Measurements from ENCODE around the gene DNMT3B.

The DNMT3B gene

GRCh38 chr20:32822225-32822624 is 60.0 kb downstream of the DNMT3B start:
- Histone ChIP-seq H3K4me3 (ENCODE audit: low read length) (no peak overlapping the region), H3K27me3 (ENCODE audit: control insufficient read depth, insufficient read depth, low read length) (no peaks in the 10 kb centered on the region)

GRCh38 chr20:32823078-32823477 is 60.9 kb downstream of the DNMT3B start:
- Histone ChIP-seq H3K9ac (ENCODE audit: low read length) (no peak overlapping the region), H3K4me1 (ENCODE audit: control insufficient read depth, insufficient read depth, low read length) (peaks cover 13% of the 10 kb centered on the region), H3K27me3 (ENCODE audit: control insufficient read depth, insufficient read depth, low read length) (no peaks in the 10 kb centered on the region), H3K4me3 (ENCODE audit: low read length) (no peak overlapping the region), H3K36me3 (ENCODE audit: control insufficient read depth, insufficient read depth, low read length) (no peaks in the 10 kb centered on the region), H3K9me3 (ENCODE audit: control insufficient read depth, low read length) (no peaks in the 10 kb centered on the region)

More at GRCh38 chr20:32822225-32822624, 60.0 kb downstream of the DNMT3B start:
- H3K4me1 ChIP-seq (ENCODE audit: control insufficient read depth, insufficient read depth, low read length) = peaks cover 13% of the 10 kb centered on the region
- H3K9ac ChIP-seq (ENCODE audit: low read length) = no peak overlapping the region
- no peaks in the 10 kb centered on the region for H3K36me3 ChIP-seq (ENCODE audit: control insufficient read depth, insufficient read depth, low read length)
- H3K9me3 ChIP-seq (ENCODE audit: control insufficient read depth, low read length) = no peaks in the 10 kb centered on the region

GRCh38 chr20:32823737-32824588 is 61.8 kb downstream of the DNMT3B start:
- Histone ChIP-seq H3K9me3 (ENCODE audit: control insufficient read depth, low read length) (no peaks in the 10 kb centered on the region), H3K36me3 (ENCODE audit: control insufficient read depth, insufficient read depth, low read length) (no peaks in the 10 kb centered on the region), H3K4me3 (ENCODE audit: low read length) (no peak overlapping the region), H3K27me3 (ENCODE audit: control insufficient read depth, insufficient read depth, low read length) (no peaks in the 10 kb centered on the region), H3K4me1 (ENCODE audit: control insufficient read depth, insufficient read depth, low read length) (peaks cover 13% of the 10 kb centered on the region), H3K9ac (ENCODE audit: low read length) (no peak overlapping the region)

- H3K9ac ChIP-seq (ENCODE audit: low read length) = no peak overlapping the region
- no peaks in the 10 kb centered on the region for H3K27me3 ChIP-seq (ENCODE audit: control insufficient read depth, insufficient read depth, low read length)
- H3K36me3 ChIP-seq (ENCODE audit: control insufficient read depth, insufficient read depth, low read length) = no peaks in the 10 kb centered on the region
- H3K4me3 ChIP-seq (ENCODE audit: low read length) = no peak overlapping the region
- H3K4me1 ChIP-seq (ENCODE audit: control insufficient read depth, insufficient read depth, low read length) = peaks cover 8% of the 10 kb centered on the region
- H3K9me3 ChIP-seq (ENCODE audit: control insufficient read depth, low read length) = no peaks in the 10 kb centered on the region
Measured at GRCh38 chr20:32828029-32828680, 66.0 kb downstream of the DNMT3B start.

- no peaks in the 10 kb centered on the region for H3K36me3 ChIP-seq (ENCODE audit: control insufficient read depth, insufficient read depth, low read length)
- no peak overlapping the region for H3K9ac ChIP-seq (ENCODE audit: low read length)
- no peaks in the 10 kb centered on the region for H3K9me3 ChIP-seq (ENCODE audit: control insufficient read depth, low read length)
- no peaks in the 10 kb centered on the region for H3K27me3 ChIP-seq (ENCODE audit: control insufficient read depth, insufficient read depth, low read length)
- no peak overlapping the region for H3K4me3 ChIP-seq (ENCODE audit: low read length)
- peaks cover 11% of the 10 kb centered on the region for H3K4me1 ChIP-seq (ENCODE audit: control insufficient read depth, insufficient read depth, low read length)
Measured at GRCh38 chr20:32829311-32830005, 67.3 kb downstream of the DNMT3B start.

- H3K9me3 ChIP-seq (ENCODE audit: control insufficient read depth, low read length) = no peaks in the 10 kb centered on the region
- no peak overlapping the region for H3K9ac ChIP-seq (ENCODE audit: low read length)
- H3K4me3 ChIP-seq (ENCODE audit: low read length) = no peak overlapping the region
- H3K36me3 ChIP-seq (ENCODE audit: control insufficient read depth, insufficient read depth, low read length) = no peaks in the 10 kb centered on the region
- peaks cover 11% of the 10 kb centered on the region for H3K4me1 ChIP-seq (ENCODE audit: control insufficient read depth, insufficient read depth, low read length)
- H3K27me3 ChIP-seq (ENCODE audit: control insufficient read depth, insufficient read depth, low read length) = no peaks in the 10 kb centered on the region
Measured at GRCh38 chr20:32830437-32830836, 68.3 kb downstream of the DNMT3B start.

- Histone ChIP-seq H3K4me1 (ENCODE audit: control insufficient read depth, insufficient read depth, low read length) (peaks cover 11% of the 10 kb centered on the region), H3K9ac (ENCODE audit: low read length) (no peak overlapping the region), H3K4me3 (ENCODE audit: low read length) (no peak overlapping the region), H3K9me3 (ENCODE audit: control insufficient read depth, low read length) (no peaks in the 10 kb centered on the region), H3K27me3 (ENCODE audit: control insufficient read depth, insufficient read depth, low read length) (no peaks in the 10 kb centered on the region), H3K36me3 (ENCODE audit: control insufficient read depth, insufficient read depth, low read length) (peaks cover 4% of the 10 kb centered on the region)
Measured at GRCh38 chr20:32831982-32832381, 69.8 kb downstream of the DNMT3B start.

GRCh38 chr20:32832664-32833063 is 70.5 kb downstream of the DNMT3B start:
- Histone ChIP-seq H3K4me1 (ENCODE audit: control insufficient read depth, insufficient read depth, low read length) (peaks cover 11% of the 10 kb centered on the region), H3K36me3 (ENCODE audit: control insufficient read depth, insufficient read depth, low read length) (peaks cover 7% of the 10 kb centered on the region), H3K9me3 (ENCODE audit: control insufficient read depth, low read length) (no peaks in the 10 kb centered on the region), H3K9ac (ENCODE audit: low read length) (no peak overlapping the region), H3K4me3 (ENCODE audit: low read length) (no peak overlapping the region), H3K27me3 (ENCODE audit: control insufficient read depth, insufficient read depth, low read length) (no peaks in the 10 kb centered on the region)

- Histone ChIP-seq H3K4me3 (ENCODE audit: low read length) (no peak overlapping the region), H3K9ac (ENCODE audit: low read length) (no peak overlapping the region), H3K4me1 (ENCODE audit: control insufficient read depth, insufficient read depth, low read length) (peaks cover 6% of the 10 kb centered on the region), H3K9me3 (ENCODE audit: control insufficient read depth, low read length) (no peaks in the 10 kb centered on the region), H3K36me3 (ENCODE audit: control insufficient read depth, insufficient read depth, low read length) (peaks cover 11% of the 10 kb centered on the region), H3K27me3 (ENCODE audit: control insufficient read depth, insufficient read depth, low read length) (no peaks in the 10 kb centered on the region)
Measured at GRCh38 chr20:32834972-32835371, 72.8 kb downstream of the DNMT3B start.

GRCh38 chr20:32837157-32837556 is 75.0 kb downstream of the DNMT3B start:
- Histone ChIP-seq H3K36me3 (ENCODE audit: control insufficient read depth, insufficient read depth, low read length) (peaks cover 11% of the 10 kb centered on the region), H3K4me3 (ENCODE audit: low read length) (no peak overlapping the region), H3K9me3 (ENCODE audit: control insufficient read depth, low read length) (no peaks in the 10 kb centered on the region), H3K9ac (ENCODE audit: low read length) (no peak overlapping the region), H3K27me3 (ENCODE audit: control insufficient read depth, insufficient read depth, low read length) (no peaks in the 10 kb centered on the region), H3K4me1 (ENCODE audit: control insufficient read depth, insufficient read depth, low read length) (peaks cover 6% of the 10 kb centered on the region)

- H3K27me3 ChIP-seq (ENCODE audit: control insufficient read depth, insufficient read depth, low read length) = no peaks in the 10 kb centered on the region
- no peaks in the 10 kb centered on the region for H3K4me1 ChIP-seq (ENCODE audit: control insufficient read depth, insufficient read depth, low read length)
- H3K9me3 ChIP-seq (ENCODE audit: control insufficient read depth, low read length) = no peaks in the 10 kb centered on the region
- H3K4me3 ChIP-seq (ENCODE audit: low read length) = no peak overlapping the region
- peaks cover 15% of the 10 kb centered on the region for H3K36me3 ChIP-seq (ENCODE audit: control insufficient read depth, insufficient read depth, low read length)
- H3K9ac ChIP-seq (ENCODE audit: low read length) = no peak overlapping the region
Measured at GRCh38 chr20:32839227-32839981, 77.2 kb downstream of the DNMT3B start.

Measured in mucosa of stomach (tissue), 1 donor.